ENCODE results near the gene BBS7.

The BBS7 gene

DNA sequence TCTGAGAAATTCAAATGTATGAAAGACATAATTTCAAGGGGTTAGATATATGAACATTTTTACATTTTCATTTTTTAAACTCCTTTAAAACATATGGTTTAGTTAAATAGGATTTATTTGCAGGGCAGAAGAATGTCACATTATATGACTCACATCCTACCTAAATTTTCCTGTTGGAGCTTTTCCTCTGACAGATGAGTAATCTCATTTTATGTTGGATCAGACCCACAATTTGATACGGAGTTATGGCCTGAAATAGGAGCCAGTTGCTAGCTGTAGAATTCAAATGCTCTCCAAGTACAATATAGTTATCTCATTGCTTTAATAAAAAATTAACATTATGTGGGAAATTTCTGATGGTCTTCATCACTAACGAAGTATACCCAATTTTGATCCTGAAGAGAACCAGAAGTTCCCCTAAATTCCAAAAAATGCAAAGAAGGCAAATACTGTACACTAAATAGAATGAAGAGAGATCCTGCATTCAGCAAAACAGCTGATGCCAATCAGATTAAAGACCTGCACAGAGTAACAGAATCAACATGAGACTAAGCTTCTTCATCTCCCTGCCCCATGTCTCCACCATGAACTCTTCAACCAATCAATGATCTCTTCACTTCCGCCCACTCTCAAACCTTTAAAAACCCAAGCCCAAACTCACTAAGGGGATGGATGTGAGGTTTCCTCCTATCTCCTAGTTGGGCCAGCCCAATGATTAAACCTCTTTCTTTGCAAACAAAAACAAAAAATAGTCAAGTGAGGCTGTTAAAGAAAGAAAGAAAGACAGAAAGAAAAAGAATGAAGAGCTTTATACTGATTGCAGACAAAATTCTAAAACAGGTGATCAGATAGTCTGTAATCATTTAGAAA lies 80.1 kb downstream of the BBS7 start:
- no peak for DNase-seq

DNA sequence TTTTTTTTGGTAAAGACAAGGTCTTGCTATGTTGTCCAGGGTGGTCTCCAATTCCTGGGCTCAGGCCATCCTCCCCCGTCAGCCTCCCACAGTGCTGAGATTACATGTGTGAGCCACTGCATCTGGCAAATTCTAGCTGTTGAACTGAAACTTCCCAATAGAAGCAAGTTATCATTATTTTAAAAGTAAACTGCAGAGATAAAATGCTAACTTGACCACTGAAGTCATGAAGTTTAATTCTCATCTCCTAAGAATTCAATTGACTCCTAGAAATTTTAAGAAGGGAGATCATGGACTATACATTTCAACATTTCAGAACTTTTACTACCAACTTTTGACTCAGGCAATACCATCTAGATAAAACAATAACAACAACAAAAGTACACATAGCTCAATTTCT lies 80.8 kb downstream of the BBS7 start:
- no peak for DNase-seq

DNA sequence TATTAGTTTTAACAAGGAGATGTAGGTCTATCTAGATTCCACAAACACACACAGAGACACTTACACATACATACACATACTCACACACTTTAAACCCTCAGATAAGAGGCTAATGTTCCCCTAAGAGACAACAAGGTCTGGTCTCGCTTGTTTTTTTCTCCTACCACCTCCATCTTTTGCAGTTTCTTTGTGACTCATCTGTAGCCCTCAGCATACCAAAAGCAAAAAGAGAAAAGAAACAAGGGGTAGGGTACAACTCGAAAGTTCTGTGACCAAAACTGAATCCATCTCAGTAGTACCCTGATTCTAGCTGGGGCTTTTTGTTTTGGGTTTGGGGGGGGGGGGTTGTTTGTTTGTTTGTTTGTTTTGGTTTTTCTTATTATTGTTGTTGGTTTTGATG lies 81.4 kb downstream of the BBS7 start:
- no peak for DNase-seq

DNA sequence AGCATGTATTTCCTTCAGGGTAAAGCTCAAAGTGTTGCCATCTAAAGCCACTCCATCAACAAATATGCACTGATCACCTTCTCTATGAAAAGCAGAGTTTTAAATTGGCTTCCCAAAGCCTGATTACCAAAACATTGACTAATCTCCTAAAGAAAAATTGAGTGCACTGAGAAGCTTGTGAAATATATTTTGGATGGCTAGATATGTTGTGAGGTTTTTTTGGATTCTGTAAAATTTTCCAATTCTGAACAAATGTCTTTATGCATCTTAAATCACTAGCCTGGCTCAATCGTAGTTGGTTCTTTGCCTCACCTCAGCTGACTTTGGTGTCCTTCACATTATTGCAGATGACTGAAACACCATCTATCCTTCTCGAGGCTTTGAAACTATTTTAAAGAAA lies 84.1 kb downstream of the BBS7 start:
- DNase-seq, result no peak

DNA sequence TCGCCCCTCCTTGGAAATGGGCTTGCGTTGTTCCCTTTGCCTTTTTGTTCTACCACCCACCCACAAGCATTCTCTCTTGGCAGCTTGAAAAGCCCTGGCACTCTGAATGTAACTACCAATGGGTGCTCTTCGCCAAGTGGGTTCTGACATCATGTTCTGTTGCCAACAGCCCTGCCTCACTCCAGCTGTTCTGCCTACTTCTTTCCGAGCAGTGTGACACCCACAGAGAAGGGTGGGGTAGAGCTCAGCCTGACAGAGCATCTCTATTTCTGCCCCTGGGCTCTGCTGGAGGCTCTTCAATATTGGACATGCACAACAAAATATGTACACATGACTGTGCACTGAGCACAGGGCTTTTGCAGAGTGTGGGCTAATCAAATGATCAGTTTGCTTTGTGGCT lies 84.8 kb downstream of the BBS7 start:
- DNase-seq, result no peak

DNA sequence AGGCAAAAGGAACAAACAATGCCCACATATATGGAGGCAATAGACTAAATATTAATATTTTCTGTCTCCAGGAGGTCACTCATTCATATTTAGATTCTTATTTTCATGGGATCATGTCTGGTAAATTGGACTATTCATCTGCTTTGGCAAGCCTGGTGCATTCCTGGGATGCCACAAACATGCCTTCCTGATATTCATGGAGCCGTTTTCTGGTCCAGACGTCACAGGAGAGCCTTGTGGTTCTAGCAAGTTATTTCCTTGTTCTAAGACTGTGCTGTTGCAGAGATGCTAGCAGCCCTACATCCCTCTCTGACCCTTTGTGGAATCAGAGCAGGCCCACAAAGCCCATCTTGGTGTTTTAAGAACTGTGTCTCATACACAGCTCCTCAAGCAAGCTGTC lies 85.3 kb downstream of the BBS7 start:
- no peak for DNase-seq

DNA sequence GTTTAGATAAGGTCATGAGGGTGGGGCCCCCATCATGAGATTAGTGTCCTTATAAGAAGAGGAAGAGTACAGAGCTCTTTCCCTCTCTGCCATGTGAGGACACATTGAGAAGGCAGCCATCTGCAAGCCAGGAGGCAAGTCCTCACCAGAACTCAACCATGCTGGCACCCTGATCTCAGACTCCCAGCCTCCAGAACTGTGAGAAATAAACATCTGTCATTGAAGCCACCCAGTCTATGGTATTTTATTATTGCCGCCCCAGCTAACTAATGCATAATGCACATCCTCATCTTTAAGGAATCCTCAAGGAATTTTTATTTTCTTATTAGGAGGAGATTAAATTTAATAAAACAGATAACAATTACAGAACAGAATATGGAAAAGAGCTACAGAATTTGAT lies 85.9 kb downstream of the BBS7 start:
- no peak for DNase-seq

DNA sequence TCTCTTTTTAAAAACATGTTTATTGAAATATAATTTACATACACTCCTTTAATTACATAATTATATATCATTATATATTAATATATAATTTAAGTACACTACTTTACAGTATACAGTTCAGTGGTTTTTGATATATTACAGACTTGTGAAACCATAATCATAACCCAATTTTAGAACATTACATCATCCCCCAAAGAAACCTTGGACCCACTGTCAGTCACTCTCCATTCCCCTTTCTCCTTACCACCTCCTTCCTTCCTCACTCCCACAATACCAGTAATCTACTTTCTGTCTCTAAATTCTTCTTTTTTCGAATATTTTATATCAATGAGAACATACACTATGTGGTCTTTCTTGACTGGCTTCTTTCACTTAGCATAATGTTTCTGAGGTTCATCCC lies 87.1 kb downstream of the BBS7 start:
- no peak for DNase-seq

DNA sequence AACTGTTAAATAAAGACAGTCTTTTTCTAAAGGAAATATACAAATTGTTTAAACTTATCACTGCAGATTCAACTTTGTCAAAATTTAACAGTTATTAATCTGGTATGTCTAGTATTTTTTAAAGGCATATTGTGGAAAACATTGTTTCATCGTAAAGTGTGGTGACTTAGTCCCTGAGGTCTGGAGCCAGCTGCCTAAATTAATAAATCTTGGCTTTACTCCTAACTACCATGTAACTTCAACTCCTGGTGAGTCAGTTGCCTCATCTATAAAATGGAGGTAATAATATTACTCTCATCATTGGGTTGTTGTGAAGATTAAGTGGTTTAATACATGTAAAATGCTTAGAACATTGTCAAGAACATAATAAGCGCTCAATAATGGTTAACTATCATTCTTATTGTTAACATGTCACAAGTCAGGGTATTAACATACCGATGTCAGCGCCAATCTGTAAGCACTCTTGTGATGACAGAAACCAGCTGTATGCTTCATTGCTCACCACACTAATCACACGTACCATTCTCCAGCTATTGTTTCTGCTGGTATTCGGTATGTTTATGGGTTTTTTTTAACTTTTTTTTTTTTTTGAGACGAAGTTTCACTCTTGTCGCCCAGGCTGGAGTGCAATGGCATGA lies 91.2 kb downstream of the BBS7 start:
- no peak for DNase-seq

DNA sequence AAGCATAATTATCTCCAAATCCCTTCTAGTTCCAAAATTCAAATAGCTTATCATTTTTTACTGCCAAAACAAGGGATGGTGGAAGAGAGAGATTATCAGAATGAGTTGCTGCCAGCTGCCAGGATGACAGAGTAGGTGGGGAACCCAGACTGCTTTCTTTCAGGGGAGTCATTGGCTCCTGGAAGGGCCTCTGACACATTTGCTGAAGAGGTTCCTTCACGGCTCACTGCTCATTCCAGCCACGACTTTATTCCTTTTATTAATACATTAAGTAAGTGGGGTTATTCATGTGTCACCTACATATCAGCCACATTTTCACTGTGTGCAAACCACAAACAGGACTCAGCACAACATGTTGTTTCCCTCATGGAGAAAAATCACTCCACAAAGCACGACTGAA lies 92.6 kb downstream of the BBS7 start:
- DNase-seq, result no peak

DNA sequence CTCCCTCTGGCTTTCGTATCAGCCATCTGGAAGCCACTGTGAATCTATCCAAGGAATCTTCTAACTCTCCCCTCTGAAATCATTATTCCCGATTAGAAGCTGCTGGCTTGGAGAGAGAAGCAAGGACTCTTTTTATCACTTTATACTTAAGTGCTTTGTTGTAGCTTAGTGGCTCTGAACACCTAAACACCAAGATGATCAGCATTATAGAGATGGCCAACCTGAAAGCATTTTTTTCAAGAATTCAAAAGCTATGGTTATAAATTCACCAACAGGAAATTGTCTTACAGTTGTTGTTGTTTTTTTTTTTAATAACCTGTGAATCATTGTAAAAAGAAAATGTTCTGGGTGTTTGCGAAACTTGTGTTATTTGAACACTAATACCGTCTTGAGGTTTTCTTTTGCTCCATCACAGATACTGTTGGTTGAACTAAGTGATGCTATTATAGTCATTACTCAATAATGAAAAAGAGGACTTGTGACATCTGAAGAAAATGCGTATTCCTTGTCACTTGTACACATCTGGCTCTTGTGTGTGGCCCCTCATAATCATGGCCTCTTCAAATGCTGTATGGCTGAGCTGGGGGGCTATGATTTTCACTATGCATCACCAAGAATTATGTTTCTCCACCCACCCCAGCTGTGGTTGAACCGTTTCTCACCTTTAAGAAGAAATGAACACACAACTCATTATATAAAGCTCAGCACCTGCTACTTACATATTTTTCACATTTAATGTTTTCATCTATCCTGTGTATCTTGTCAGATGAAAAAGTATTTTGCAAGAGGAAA lies 93.5 kb downstream of the BBS7 start:
- DNase-seq, result no peak

All from activated effector memory CD4-positive, alpha-beta T cell treated with anti-CD3 and anti-CD28 coated beads, Interleukin-2, amount 50 U/mL, for 16 hours (primary cell).